GM18508 (cell line): ENCODE data around the gene EVI5.
"Not testable (repeated sequence)": the region's sequence is repeated elsewhere in the genome, so short reads cannot be mapped to it uniquely, and the experiment has no call there.

Experiments
- ATAC-seq: cut with Tn5 transposase; IDR thresholded peaks from one replicate; pipeline ENCODE4 v1.9.1; 2021; ENCODE audit warnings: moderate number of reproducible peaks; ENCODE audit not compliant: insufficient read depth, unreplicated experiment

The EVI5 gene

DNA sequence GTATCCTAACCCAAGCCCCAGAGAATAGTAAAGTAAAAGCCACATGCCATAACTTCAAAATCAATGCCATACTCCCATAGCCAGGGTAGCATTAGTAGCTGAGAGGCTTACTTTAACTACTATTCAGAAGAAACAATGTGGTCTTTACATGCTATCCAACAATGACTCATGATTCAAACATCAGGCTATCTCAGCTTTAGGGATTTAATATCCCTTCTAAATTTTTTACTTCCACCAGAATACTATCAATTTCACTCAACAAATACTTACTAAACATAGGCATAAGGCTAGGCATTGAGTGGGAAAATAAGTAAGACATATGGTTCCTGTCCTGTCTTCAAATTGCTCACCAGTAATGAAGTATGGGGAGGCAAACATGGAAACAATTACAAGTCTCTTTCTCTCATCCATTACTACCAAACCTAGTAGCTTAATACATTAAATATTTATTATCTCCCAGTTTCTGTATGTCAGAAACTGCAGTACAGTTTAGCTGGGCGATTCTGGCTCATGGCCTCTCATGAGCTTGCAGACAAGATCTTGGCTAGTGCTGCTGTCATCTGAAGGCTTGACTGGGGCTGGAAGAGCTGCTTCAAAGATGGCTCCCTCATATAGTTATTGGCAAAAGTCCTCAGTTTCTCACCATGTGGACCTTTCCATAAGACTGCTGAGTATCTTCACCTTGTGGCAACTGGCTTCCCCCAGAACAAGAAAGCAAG is 30.7 kb downstream of the EVI5 start:
- ATAC-seq: no peak

DNA sequence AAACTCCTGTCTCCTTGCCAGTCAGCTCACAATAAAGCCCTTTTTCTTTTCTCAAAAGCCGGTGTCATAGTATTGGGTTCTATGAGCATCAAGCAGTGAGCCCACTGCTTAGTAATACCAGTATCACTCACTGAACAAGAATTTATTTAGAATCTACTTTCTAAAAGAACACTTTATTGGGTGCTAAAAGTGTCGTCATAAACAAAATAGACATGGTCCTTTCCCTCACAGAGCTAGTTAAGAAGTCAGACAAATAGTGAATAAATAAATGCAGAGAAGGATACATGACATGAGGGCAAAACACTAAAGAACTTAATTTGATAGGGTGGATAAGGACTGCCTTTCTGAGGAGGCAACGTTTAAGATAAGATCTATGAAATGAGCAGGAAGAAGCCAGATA is 32.2 kb downstream of the EVI5 start:
- no peak for ATAC-seq

DNA sequence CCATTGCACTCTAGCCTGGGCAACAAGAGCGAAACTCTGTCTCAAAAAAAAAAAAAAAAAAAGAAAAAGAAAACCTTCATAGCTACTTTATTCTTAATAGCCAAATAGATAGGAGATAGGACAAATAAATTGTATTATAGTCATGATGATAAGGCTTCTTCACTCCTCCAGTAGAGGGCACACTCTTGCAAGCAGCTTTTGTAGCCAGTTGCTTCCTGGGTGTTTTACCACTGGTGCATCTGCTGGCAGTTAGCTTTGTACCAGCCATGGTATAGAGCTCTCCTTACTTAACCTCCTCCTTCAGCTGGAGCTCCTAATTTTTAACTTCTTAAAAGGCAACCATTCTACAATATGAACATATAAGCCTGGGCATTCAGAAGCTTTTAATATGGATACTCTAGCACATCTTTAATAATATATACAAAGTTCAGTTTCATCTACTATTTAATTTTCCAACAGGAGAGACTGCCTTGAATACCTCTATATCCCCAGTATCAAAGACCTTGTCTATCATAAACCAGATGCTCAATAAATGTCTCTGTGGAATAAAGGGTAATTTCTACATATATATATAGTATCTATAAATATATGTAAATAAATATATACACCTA is 35.8 kb downstream of the EVI5 start:
- ATAC-seq: no peak

DNA sequence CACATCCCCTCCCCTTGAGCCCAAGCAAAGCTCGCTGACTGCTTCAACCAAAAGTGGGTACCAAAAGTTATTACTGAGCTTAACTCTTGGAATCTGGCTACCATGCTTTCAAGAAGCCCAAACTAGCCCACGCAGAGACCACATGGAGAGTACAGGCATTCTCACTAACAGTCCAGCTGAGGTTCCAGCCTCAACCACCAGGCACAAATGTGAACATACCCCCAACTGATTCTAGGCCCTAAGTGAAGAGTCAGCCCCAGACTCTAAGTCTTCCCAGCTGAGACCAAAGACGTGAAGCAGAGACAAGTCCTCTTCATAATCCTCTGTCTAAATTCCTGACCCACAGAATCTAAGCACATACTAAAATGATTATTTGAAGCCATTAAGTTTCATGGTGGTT is 36.8 kb downstream of the EVI5 start:
- no peak for ATAC-seq

DNA sequence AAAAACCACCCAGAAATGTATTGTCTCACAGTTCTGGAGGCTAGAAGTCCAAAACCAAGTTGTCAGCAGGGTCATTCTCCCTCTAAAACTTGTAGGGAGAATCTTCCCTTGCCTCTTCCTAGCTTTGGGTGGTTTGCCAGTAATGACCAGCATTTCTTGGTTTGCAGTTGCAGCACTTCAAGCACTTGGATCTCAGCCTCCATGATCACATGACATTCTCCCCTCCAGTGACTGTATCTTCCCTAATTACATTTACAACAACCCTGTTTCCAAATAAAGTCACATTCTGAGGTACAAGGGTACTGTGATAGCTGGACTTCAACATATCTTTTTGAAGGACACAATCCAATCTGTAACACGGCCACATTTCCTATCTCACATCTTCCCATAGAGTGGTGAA is 37.2 kb downstream of the EVI5 start:
- no peak for ATAC-seq

DNA sequence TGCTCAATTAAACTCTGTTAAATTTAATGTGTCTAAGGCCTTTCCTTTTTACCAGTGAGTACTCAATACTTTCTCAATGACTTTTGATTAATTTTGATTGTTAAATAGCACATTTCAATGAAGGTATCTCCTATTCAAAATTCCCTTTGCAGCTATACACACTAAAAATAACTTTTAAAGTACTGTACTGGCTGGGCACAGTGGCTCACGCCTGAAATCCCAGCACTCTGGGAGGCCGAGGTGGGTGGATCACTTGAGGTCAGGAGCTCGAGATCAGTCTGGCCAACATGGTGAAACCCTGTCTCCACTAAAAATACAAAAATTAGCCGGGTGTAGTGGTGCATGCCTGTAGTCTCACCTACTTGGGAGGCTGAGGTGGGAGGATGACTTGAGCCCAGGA is 38.7 kb downstream of the EVI5 start:
- not testable (repeated sequence) for ATAC-seq

DNA sequence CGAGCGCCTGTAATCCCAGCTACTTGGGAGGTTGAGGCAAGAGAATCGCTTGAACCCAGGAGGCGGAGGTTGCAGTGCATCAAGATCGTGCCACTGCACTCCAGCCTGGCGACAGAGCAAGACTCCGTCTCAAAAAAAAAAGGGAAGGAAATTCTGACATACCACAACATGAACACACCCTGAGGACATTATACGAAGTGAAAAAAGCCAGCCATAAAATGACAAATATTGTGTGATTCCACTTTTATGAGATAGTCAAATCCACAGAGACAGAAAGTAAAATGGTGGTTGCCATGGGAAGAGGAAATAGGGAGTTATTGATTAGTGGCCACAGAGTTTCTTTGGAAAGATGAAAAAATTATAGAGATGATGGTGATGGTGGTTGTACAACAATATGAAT is 41.7 kb downstream of the EVI5 start:
- no peak for ATAC-seq

DNA sequence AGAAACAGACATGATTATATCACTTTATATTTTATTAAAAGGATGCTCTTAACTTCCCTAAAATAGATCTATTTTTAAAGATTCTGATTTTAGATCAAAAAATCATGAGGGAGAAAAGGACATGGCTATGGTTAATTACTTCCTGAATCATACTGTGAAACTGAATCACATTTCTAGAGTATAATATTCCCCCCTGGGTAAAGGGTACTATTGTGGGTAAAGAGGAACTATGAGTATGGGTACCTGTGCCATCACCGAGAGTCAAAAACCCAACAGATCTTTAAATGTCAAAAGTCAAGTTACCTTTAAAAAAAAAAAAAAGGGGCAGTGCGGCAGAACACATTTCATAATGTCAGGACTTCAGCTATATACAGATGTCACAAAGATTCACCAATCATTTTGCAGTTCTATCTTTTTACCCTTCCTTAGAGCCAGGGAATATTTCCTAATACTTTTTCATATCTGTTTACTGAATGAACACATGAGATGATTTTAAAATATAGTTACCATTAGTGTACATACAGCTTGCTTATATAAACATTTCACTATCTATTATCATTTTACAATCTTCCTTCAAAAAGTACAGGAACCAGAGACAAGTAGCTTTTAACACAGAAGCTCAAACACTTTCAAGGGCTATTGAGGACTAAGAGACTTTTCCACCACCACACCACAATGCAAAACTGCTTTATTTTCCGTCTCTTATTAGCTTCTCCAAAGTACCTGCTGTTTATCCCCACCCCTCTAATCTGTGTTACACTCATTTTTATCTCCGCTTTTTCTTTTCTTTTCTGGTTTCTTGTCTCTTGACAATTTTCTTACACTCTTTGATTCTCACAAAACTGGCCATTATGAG is 45.0 kb downstream of the EVI5 start:
- ATAC-seq: no peak

DNA sequence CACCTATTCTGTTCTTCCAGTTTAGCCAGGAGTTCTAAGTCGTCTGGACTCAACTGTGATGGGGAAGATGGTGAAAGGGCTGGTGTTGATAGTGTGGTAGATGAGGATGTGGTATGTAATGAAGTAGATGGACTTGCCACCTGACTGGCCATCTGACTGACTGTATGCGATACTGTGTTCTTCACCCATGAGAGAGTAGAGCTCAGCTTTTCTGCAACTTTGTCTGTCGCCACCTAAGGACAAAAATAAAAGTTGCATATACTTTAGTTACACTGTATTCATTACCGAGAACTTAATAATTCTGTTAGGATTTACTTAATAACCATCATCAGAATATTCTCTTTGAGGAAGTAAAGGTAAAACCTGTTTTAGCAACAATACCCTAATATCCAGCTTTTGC is 48.5 kb downstream of the EVI5 start:
- ATAC-seq: no peak

DNA sequence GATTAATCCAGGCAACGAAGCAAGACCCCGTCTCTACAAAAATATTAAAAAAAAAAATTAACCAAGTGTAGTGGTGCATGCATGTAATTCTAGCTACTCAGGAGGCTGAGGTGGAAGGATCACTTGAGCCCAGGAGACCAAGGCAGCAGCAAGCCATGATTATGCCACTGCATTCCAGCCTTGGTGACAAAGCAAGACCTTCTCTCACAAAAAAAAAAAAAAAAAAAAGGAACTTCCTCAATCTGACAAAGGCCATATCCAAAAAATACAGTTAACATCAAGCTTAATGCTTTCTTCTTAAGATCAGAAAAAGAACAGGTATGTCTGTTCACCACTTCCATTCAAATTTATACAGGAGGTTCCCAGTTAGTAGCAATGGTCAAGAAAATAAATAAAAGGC is 54.4 kb downstream of the EVI5 start:
- ATAC-seq: no peak

DNA sequence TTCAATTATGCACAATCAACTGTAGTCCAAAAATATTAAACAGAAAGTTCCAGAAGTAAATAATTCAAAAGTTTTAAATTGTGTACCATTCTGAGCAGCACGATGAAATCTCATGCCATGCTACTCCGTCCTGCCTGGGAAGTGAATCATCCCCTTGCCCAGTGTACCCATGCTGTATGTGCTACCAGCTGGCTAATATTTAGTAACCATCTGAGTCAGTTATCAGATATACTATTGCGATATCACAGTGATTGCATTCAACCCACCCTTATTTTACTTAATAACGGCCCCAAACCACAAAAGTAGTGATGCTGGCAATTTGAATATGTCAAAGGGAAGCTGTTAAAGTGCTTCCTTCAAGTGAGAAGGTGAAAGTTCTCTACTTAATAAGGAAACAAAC is 56.2 kb downstream of the EVI5 start:
- no peak for ATAC-seq

DNA sequence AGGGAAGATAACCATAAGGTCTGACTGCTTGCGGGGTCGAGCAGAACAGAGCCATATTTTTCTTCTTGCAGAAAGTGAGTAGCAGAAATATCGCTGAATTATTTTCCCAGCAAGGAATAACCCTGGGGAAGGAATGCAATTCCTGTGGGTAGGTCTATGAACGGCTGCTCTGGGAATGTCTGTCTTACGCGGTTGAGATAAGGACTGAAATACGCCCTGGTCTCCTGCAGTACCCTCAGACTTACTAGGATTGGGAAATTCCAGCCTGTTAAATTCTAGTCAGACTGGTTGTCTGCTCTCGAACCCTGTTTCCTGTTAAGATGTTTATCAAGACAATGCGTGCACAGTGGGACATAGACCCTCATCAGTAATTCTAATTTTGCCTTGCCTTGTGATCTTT is 61.2 kb downstream of the EVI5 start:
- not testable (repeated sequence) for ATAC-seq

DNA sequence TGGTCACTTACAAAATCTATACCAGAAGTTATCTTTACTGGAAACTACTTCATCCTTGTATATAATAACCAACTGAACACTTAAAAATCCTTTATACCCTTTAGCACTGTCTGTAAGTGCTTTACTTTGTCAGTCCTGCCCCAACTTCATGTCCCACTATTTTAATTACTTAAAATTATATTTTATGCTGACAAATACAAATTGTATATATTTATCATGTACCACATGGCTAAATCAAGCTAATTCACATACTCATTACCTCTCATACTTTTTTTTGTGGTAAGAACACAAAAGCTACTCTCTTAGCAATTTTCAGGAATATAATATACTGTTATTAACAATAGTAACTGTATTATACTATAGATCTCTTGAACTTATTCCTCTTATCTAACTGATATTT is 63.0 kb downstream of the EVI5 start:
- no peak for ATAC-seq

DNA sequence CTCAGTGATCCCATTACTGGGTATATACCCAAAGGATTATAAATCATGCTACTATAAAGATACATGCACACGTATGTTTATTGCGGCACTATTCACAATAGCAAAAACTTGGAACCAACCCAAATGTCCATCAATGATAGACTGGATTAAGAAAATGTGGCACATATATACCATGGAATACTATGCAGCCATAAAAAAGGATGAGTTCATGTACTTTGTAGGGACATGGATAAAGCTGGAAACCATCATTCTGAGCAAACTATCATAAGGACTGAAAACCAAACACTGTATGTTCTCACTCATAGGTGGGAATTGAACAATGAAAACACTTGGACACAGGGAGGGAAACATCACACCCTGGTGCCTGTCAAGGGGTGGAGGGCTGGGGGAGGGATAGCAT is 63.8 kb downstream of the EVI5 start:
- not testable (repeated sequence) for ATAC-seq

DNA sequence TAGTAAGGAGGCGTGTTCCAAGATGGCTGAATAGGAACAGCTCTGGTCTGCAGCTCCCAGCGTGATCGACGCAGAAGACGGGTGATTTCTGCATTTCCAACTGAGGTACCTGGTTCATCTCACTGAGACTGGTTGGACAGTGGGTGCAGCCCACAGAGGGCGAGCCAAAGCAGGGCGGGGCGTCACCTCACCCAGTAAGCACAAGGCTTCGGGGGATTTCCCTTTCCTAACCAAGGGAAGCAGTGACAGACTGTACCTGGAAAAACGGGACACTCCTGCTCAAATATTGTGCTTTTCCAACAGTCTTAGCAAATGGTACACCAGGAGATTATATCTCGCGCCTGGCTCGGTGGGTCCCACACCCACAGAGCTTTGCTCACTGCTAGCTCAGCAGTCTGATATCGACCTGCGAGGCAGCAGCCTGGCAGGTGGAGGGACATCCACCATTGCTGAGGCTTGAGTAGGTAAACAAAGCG is 69.4 kb downstream of the EVI5 start:
- ATAC-seq: not testable (repeated sequence)

DNA sequence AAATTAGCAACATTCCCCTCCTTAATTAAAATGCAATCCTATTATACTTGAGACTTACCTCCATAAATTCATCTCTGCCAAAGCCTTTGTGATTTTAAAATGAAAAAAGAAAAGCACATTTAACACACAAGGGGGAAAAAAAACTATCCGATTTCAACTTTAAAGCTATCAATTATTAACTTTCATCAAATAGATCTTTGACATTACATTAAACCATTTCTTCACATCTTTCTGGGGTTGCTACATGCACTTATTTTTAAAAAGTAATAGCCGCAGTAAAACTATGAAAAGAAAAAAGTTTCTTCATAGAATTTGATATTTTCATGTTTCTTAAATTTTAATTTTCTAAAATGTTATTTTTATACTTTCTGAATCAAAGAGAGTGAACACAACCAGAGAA is 71.0 kb downstream of the EVI5 start:
- ATAC-seq: no peak

DNA sequence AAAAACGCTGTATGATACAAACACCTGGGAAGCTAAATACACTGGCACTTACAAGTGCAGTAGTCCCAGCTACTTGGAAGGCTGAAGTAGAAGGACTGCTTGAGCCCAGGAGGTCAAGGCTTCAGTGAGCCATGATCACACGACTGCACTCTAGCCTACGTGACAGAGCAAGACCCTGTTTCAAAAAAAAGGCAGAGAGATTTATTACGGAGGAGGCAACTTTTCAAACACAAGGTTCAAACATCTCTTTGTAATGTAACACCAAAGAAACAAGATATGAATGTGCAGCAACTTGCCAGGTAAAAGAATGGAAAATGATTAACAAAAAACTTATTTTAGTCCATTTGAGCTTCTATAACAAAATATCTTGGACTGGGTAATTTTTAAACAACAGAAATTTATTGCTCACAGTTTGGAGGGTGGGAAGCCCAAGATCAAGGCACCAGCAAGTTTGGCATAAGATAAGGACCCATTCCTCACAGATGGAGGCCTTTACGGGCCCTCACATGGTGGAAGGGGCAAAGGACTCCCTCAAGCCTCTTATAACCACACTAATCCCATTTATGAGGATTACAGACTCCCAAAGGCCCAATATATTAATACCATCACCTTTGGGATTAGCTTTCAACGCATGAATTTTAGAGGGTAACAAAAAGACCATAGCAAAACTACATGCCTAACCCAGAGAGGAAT is 73.3 kb downstream of the EVI5 start:
- ATAC-seq: no peak

DNA sequence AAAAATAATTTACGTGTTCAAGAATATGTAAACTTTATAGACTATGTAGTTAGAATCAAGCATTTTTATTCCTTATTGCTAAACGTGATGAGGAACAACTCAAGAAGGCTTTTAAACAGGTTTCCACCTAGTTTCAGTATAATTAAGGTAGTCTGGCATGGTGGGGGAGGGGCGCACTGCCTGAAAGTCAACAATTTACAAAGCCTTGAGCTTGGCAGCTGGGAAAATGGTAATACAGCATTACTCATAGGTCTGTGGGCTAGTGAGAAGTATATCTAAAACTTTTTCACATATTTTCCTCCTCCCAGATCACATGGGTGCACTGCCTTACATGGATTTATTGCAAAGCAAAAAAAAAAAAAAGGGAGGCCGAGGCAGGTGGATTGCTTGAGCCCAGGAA is 75.2 kb downstream of the EVI5 start:
- no peak for ATAC-seq

DNA sequence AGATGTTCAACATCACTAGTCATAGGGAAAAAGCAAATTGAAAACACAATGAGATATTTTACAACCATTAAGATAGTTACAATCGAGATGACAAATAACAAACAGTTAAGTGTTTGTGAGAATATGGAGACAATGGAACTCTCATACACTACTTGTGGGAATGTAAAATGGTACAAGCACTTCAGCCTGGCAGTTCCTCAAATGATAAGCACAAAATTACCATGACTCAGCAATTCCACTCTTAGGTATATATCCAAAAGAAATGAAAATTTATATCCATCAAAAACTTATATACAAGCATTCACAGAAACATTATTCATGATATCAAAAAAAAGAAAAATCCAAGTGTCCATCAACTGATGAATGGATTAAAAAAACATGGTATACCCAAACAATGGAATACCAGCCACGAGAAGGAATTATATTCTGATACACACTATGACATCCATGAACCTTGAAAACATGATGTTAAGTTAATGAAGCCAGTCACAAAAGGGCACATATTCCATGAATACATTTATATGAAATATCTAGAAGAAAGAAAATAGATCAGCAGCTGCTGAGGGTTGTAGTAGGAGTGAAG is 76.4 kb downstream of the EVI5 start:
- no peak for ATAC-seq

DNA sequence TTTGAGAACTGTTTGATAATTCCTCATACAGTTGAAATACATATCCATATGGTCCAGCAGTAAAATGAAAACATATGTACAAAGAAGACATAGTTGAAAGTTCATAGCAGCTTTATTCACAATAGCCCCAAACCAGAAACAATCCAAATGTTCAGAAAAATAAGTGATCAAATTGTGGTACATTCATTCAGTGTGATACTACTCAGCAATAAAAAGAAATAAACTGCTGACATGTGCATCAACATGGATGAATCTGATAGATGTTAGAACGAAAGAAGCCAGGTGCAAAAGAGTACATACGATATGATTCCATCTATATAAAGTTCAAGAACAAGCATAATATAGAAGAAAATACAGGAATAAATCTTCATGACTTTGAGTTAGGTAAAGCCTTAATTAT is 77.2 kb downstream of the EVI5 start:
- no peak for ATAC-seq
